GM12874 (cell line): ENCODE data around the gene KCNQ1.

Source experiments
- CTCF ChIP-seq: IDR thresholded peaks from 2 replicates; pipeline ENCODE4 v1.5.1; 2011; ENCODE audit warnings: low read depth, mild to moderate bottlenecking, control low read depth, low read length, moderate library complexity; ENCODE audit not compliant: insufficient read depth

The KCNQ1 gene

DNA sequence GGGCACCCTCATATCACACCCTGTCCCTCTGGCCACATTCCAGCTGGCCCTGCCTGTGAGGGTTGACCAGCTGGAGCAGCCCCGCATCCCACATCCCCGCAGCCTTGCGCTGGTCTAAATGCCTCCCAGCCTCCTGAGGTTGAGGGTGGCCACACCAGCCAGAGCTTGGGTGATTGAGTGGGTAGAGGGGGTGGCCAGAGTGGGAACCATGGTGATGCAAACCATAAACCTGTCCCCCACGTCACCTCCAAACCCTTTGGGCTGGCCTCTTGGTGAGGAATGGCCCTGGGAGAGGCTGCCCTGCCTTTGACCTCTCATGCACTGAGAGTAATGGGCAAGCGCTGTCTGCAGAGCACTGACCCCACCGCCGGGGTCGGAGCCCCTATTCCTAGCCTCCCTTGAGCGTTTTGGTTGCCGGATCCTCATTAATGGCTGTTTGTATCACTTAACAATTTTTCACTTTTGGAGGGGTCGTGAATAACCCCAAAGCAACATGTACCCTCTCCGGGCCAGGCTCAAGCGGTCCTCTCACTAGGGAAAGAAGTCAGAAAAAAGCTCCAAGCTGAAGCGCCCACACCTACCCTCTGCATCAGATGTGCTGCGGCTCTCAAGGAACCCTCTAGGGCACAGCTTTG, 271.0 kb downstream of the KCNQ1 start:
- no peak for TF ChIP-seq CTCF

DNA sequence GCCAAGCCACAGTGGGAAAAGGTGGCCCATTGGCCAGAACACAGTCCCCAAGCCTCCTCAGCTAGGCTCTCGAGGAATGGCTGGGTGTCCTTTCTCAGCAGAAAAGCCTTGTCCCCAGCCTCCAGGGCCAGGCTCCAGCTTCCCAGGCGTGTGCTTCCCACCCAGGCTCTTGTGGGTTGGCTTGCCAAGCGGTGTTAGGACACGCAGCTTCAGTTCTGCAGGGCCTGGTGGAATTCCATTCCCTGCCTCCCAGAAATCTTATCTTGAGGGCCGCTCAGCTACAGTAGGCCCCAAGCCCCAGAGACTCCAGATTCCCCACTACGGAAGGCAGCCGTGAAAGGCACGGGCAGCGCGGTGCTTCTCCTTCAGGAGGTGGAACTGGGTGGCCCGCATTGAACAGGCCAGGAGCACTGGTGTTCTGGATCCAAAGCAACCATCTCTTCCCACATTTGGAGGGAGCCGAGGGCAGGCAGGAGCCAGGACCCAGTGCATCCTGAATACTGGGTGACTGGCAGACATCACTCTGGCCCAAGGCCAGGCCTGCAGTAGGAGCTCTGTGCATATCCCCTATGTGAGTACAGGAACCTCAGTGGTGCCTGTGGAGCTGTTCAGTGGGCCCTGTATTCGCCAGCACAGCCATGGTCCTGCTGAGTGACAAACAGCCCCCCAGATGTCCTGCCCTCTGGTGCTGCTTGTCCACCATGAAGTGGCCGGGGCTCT, 271.7 kb downstream of the KCNQ1 start:
- TF ChIP-seq CTCF, result no peak

DNA sequence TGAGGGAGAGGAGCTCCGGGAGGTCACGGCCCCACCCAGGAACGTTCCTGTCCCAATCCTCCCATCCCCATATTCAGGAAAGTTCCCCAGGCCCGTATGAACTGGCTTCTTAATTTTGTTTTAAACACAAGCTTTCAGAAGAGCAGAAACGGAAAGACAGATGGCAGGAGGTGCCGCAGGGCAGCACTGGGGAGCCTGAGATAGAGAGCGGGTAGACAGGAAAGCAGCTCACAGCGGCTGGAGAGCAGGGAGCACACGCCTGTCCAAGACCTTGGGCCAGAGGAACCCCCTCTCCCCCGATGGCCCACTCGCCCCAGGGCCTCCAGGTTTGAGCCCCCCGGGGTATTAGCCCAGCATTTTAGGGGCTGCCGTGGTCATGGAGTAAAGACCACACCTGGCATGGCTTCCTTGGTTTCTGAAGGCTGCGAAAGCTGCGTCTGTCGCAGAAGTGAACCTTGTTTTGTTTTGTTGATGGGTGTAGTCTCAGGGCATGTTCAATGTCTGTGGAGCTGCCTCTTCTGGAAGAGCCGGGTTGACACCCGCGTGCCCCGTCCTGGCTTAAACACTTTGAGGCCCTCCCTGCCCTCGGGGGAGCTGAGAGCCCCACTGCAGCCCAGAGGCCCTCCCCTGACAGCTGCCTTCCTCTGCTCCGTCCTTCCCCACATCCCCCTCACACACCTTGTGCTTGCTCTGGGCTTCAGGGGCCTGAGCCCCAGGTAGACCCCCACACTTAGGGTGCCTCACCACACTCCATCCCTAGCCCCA, 272.9 kb downstream of the KCNQ1 start:
- TF ChIP-seq CTCF, result no peak

GRCh38 chr11:2718817-2719438, 274.1 kb downstream of the KCNQ1 start:
- no peak for TF ChIP-seq CTCF

GRCh38 chr11:2719831-2720590, 275.2 kb downstream of the KCNQ1 start:
- no peak for TF ChIP-seq CTCF

- no peak for TF ChIP-seq CTCF
Measured at GRCh38 chr11:2721210-2721916, 276.6 kb downstream of the KCNQ1 start.
